Vagina (tissue), 2 donors: ENCODE results near the gene WAS. TPM values are rescaled to one million over a fixed set of nuclear protein-coding genes. Genes with fewer than 3 reads are reported as not detected.

Source experiments
- DNase-seq, 2 donors: peaks; one replicate each; pipeline ENCODE4 v3.0.0-alpha.2; 2017; ENCODE audit errors: extremely low spot score in 2 of 2
- H3K27ac ChIP-seq: fragments of 200-600 bp; sonication (generic); one replicate; pipeline ENCODE4 v1.5.1; 2019
- H3K27me3 ChIP-seq: fragments of 200-600 bp; sonication (generic); one replicate; pipeline ENCODE4 v1.5.1; 2019
- H3K36me3 ChIP-seq, 2 donors: fragments of 200-600 bp; sonication (generic); one replicate each; pipeline ENCODE4 v1.5.1; 2017 to 2019
- H3K4me1 ChIP-seq: fragments of 200-600 bp; sonication (generic); one replicate; pipeline ENCODE4 v1.5.1; 2019
- H3K4me3 ChIP-seq, 2 donors: fragments of 200-600 bp; sonication (generic); 1 replicate in 1 of 2; 2 replicates in 1 of 2; pipeline ENCODE4 v1.5.1; 2016 to 2019
- H3K9me3 ChIP-seq: fragments of 200-600 bp; sonication (generic); one replicate; pipeline ENCODE4 v1.5.1; 2019
- POLR2A ChIP-seq, 2 donors: fragments of 450-650 bp; IDR thresholded peaks; one replicate each; pipeline ENCODE4 v1.6.1; 2017; ENCODE audit warnings: antibody characterized with exemption in 2 of 2, mild to moderate bottlenecking in 2 of 2, moderate library complexity in 2 of 2
- POLR2AphosphoS5 ChIP-seq, 2 donors: sonication (generic); formaldehyde crosslinking; IDR thresholded peaks; one replicate each; pipeline ENCODE4 v1.9.0; 2017; ENCODE audit warnings: antibody characterized with exemption in 2 of 2, mild to moderate bottlenecking in 2 of 2, low read depth in 1 of 2; ENCODE audit not compliant: insufficient read depth in 1 of 2
- intact Hi-C: fragments of 100-400 bp; cut with DNase I; formaldehyde crosslinking; loops from one replicate; pipeline ENCODE4 v1.15.1; 2023
- total RNA-seq: library from RNA; depleted of rRNA; stranded (reverse); fragments of >200 nt; gene quantifications from one replicate; pipeline ENCODE4 v1.2.3, GENCODE V29; 2016
- TF ChIP-seq, protein P1 (sequence below), 3 experiments: fragments of 450-650 bp in 2 of 3; fragments of 200-600 bp in 1 of 3; sonication (generic) in 1 of 3; IDR thresholded peaks; one replicate each; pipeline ENCODE4 v1.5.1; 2017 to 2019; ENCODE audit warnings: antibody characterized with exemption in 3 of 3, mild to moderate bottlenecking in 2 of 3, moderate library complexity in 2 of 3

Gene WAS
- total RNA-seq, 1 donor from 2014 or later, result 4.4 TPM

DNA sequence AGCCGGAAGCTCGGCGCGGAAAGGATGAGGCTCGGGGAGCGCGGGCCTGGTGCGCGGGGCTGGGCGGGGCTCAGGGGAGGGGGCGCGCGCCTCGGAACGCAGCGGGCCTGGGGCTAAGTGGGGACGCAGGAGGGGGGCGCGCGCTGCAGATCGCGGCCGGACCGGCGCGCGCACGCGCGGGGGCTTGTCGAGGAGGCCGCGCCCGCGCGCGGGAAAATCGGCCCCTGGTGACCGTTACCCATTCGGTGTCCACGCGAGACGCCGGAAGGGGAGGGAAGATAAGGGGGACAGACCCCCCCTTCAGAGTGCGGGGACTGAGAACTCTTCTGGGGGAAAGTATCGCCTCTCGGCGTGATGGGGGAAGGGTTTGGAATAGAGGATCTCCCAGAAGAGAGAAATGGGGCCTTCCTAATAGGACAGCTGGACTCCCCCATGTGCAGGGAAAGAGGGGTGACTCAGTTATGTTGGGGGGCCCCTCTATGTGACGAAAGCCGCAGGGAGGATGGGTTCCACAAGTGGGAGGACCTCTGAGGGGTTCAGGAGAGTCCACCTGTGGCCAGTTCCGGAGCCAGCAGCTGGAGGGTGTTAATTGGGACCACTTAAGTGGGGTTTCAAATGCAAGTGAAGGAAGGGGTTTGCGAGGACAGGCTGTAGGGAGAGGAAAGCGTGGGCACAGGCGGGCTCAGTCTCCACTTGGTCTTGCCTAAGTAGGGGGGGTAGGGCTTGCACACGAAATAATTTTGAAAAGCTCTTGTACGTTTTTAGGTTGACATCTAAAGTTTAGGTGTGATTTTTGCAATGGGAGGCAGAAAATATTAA, 13.5 kb downstream of the WAS start:
- Histone ChIP-seq H3K36me3 (no peaks in the 10 kb centered on the region), H3K9me3 (no peaks in the 10 kb centered on the region), H3K27me3 (no peaks in the 10 kb centered on the region), H3K4me3 (peak overlapping the region; percentile 55 to 66), H3K27ac (peak overlapping the region; percentile 75), H3K4me1 (peaks cover 14% of the 10 kb centered on the region)
- intact Hi-C loops, result no loop called here
- no peak for TF ChIP-seq POLR2A (IDR thresholded peaks at IDR 0.05)
- TF ChIP-seq, protein P1, sequence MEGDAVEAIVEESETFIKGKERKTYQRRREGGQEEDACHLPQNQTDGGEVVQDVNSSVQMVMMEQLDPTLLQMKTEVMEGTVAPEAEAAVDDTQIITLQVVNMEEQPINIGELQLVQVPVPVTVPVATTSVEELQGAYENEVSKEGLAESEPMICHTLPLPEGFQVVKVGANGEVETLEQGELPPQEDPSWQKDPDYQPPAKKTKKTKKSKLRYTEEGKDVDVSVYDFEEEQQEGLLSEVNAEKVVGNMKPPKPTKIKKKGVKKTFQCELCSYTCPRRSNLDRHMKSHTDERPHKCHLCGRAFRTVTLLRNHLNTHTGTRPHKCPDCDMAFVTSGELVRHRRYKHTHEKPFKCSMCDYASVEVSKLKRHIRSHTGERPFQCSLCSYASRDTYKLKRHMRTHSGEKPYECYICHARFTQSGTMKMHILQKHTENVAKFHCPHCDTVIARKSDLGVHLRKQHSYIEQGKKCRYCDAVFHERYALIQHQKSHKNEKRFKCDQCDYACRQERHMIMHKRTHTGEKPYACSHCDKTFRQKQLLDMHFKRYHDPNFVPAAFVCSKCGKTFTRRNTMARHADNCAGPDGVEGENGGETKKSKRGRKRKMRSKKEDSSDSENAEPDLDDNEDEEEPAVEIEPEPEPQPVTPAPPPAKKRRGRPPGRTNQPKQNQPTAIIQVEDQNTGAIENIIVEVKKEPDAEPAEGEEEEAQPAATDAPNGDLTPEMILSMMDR (IDR thresholded peaks at IDR 0.05), result no peak
- TF ChIP-seq POLR2AphosphoS5 (IDR thresholded peaks at IDR 0.05; ENCODE audit: insufficient read depth in 1 of 2, low read depth in 1 of 2), result no peak
- DNase-seq, result no peak

DNA sequence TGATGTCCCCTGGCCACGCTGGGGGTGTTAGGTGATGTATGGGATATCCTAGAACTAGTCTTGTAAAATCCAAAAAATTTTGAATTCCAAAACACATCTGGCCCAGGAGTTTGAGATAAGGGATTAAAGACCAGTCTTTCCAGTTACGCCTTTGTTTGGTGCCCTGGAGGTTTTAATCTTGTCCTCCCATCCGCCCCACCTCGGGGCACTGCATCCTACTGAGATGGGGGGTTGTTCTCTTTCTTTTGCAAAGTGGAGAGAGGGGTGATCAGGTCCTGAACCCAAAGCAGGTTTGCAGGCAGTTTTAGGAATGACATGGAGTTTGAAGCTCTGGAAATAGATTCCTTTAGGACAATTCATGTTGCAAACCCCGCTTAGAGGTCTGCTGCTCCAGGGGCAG, 14.7 kb downstream of the WAS start:
- Histone ChIP-seq H3K9me3 (no peaks in the 10 kb centered on the region), H3K27ac (no peak overlapping the region), H3K4me3 (no peak overlapping the region), H3K36me3 (no peaks in the 10 kb centered on the region), H3K27me3 (no peaks in the 10 kb centered on the region), H3K4me1 (peaks cover 14% of the 10 kb centered on the region)
- intact Hi-C loops, result no loop called here
- DNase-seq, result no peak
- TF ChIP-seq POLR2A (IDR thresholded peaks at IDR 0.05) (no peak), POLR2AphosphoS5 (IDR thresholded peaks at IDR 0.05; ENCODE audit: insufficient read depth in 1 of 2, low read depth in 1 of 2) (no peak)
- TF ChIP-seq, protein P1 (IDR thresholded peaks at IDR 0.05), result no peak

DNA sequence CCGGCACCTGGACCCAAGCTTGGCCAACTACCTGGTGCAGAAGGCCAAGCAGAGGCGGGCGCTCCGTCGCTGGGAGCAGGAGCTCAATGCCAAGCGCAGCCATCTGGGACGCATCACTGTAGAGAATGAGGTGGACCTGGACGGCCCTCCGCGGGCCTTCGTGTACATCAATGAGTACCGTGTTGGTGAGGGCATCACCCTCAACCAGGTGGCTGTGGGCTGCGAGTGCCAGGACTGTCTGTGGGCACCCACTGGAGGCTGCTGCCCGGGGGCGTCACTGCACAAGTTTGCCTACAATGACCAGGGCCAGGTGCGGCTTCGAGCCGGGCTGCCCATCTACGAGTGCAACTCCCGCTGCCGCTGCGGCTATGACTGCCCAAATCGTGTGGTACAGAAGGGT, 16.6 kb downstream of the WAS start:
- intact Hi-C loops, result no loop called here

DNA sequence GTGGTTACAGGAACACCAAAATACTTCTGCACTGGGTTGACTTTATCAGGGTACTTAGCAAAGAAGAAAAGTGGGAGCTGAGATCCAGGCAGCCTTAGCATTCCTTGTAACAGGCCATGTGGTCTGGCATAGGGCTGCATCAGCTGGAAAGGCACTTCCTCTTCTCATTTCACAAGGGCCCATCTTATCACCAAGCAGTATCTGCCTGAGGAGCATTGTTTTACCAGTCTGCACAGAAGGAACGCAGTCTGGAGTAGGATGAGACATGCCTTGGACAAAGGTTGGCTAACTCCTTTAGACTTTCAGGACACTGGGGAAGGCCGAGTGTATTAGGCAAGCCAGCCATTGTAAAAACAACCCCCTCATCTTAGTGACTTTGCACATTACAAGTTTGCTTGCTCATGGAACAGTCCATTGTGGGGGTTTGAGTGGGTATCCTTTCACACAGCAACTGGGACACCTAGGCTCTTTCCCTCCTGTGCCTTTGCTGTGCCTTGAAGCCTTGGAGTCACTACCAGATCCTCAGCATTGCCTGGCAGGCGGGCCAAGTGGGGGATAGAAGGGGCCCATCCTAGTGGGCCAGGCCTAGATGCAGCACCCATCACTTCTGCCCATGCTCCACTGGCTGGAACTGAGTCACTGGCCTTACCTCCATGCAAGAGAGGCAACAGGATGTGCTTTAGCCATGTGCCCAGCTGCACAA, 17.5 kb downstream of the WAS start:
- TF ChIP-seq POLR2A (IDR thresholded peaks at IDR 0.05) (no peak), POLR2AphosphoS5 (IDR thresholded peaks at IDR 0.05; ENCODE audit: insufficient read depth in 1 of 2, low read depth in 1 of 2) (no peak)
- TF ChIP-seq, protein P1 (IDR thresholded peaks at IDR 0.05), result no peak
- Histone ChIP-seq H3K27me3 (no peaks in the 10 kb centered on the region), H3K9me3 (no peaks in the 10 kb centered on the region), H3K4me1 (peaks cover 4% of the 10 kb centered on the region), H3K27ac (no peak overlapping the region), H3K36me3 (no peaks in the 10 kb centered on the region), H3K4me3 (no peak overlapping the region)
- intact Hi-C loops, result no loop called here
- no peak for DNase-seq

More for the DNA sequence above, 16.6 kb downstream of the WAS start:
- no peak overlapping the region for H3K4me3 ChIP-seq
- DNase-seq, result no peak
- H3K4me1 ChIP-seq, result peaks cover 12% of the 10 kb centered on the region
- no peak overlapping the region for H3K27ac ChIP-seq
- H3K36me3 ChIP-seq, result no peaks in the 10 kb centered on the region
- H3K27me3 ChIP-seq, result no peaks in the 10 kb centered on the region
- no peaks in the 10 kb centered on the region for H3K9me3 ChIP-seq
- TF ChIP-seq POLR2A (IDR thresholded peaks at IDR 0.05), result no peak
- TF ChIP-seq POLR2AphosphoS5 (IDR thresholded peaks at IDR 0.05; ENCODE audit: insufficient read depth in 1 of 2, low read depth in 1 of 2), result no peak
- TF ChIP-seq, protein P1 (IDR thresholded peaks at IDR 0.05), result no peak

DNA sequence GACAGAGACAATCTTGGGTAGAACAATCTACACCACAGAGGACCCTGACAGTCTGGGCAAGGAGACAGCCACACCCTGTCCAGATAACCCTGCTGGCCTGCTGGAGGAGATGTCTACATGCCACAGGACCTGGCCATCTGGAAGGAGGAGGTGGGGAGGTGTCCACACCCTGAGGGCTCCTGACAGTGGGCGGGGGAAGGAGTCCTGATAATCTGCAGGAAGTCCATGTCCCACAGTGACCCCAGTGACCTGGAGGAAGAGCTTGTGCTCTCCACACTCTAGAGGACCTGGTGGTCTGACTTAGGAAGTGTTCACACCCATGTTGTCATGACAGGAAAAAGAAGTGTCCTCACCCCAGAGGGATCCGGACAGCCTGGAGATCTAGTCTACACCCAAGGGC, 18.4 kb downstream of the WAS start:
- Histone ChIP-seq H3K4me1 (peaks cover 4% of the 10 kb centered on the region), H3K4me3 (no peak overlapping the region), H3K27me3 (no peaks in the 10 kb centered on the region), H3K27ac (no peak overlapping the region), H3K36me3 (no peaks in the 10 kb centered on the region), H3K9me3 (no peaks in the 10 kb centered on the region)
- TF ChIP-seq, protein P1 (IDR thresholded peaks at IDR 0.05), result no peak
- no peak for TF ChIP-seq POLR2A (IDR thresholded peaks at IDR 0.05)
- no peak for TF ChIP-seq POLR2AphosphoS5 (IDR thresholded peaks at IDR 0.05; ENCODE audit: insufficient read depth in 1 of 2, low read depth in 1 of 2)
- intact Hi-C loops, result no loop called here
- DNase-seq, result no peak
